OCI-LY1 (cell line): ENCODE data around the gene HSPA5.

ENCODE experiments used
- CTCF ChIP-seq: fragments of 200-600 bp; sonication (generic), shearing (Covaris generic); IDR thresholded peaks from 2 replicates; pipeline ENCODE4 v1.5.1; 2017; ENCODE audit warnings: mild to moderate bottlenecking, antibody characterized with exemption, low read length, moderate library complexity, mixed read lengths
- EZH2 ChIP-seq: fragments of 200-600 bp; sonication (generic), shearing (Covaris generic); IDR thresholded peaks from 2 replicates; pipeline ENCODE4 v1.8.0; 2017; ENCODE audit warnings: borderline replicate concordance, mixed run types, mild to moderate bottlenecking, antibody characterized with exemption, low read length, moderate library complexity, mixed read lengths

GRCh38 chr9:125238915-125239446, 2.2 kb downstream of the HSPA5 start:
- TF ChIP-seq CTCF, result no peak
- TF ChIP-seq EZH2, result no peak
